NCI-H146 (cell line): ENCODE measurements around the gene ENTR1.

Experiments
- DNase-seq: peaks from one replicate; lab custom pipeline; 2025; lab: John Stamatoyannopoulos, UW

Gene ENTR1

GRCh38 chr9:136376457-136376856 lies 34.0 kb downstream of the ENTR1 start:
- DNase-seq: no peak

DNA sequence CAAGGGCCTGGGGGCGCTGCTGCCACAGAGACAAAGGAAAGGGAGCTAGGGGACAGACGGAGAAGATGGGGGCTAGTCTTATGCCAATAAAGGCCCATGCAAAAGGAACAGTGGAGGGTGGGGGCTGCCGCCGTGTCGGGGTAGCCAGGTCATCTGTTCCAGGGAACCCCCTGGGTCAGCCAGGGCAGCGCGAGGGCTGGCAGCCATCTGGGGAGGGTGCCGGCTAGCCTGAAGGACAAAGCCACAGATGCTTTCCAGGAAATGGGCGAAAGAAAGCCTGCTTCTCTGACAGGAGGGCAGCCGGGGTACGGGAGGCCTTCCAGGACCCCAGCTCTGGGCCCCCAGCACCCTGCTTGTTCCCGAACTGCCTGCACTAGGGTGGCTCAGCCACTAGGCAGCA lies 35.3 kb downstream of the ENTR1 start:
- no peak for DNase-seq

- no peak for DNase-seq
Measured at GRCh38 chr9:136374183-136374575, 36.2 kb downstream of the ENTR1 start.

DNA sequence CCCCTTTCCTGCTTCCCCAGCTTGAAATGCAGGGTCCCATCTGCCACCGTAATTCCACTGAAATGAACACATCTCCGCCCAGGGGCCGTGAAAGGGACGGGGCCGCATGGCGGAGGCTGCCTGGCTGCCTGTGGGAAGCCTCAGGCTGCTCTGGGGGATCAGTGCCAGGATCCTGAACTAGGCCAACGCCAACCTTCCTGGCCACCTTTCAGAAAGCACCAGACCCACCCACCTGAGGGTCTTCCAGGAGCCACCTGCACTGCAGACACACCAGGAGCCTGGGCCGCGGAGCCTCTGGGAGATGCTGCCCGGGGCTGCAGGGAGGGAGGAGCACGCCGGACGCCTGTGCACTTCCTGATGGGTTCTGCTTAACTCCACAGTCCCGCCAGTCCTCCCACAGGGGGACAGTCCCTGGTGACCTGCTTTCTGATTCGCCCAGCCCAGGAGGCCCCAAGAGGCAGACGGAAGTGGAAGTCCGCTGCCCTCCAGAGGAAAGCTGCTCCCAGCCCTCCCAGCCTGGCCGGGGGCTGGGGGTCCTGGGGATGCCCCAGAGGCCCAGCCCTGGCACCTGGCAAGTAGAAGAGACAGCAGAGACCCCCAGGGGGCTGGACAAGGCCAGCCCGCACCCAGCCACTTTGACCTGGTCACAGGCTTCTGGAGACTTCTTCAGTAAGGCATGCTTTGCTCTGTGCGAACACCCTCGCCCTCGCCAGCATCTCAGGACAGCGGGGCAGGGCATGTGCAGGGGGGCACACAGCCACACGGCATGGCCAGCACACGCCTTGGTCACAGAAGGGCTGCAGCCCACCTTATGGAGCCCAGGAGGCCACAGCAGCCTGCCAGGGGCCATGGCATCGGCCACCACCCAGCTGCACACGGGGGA lies 36.9 kb downstream of the ENTR1 start, which contains the start of gene CARD9:
TSS of gene CARD9 (minus strand) at position 370 of the 883 bp plus-strand sequence. CDS start 1,591 bp downstream, outside the sequence.
- DNase-seq: no peak

GRCh38 chr9:136372561-136373299 lies 37.7 kb downstream of the ENTR1 start:
- DNase-seq: peak; percentile 27

DNA sequence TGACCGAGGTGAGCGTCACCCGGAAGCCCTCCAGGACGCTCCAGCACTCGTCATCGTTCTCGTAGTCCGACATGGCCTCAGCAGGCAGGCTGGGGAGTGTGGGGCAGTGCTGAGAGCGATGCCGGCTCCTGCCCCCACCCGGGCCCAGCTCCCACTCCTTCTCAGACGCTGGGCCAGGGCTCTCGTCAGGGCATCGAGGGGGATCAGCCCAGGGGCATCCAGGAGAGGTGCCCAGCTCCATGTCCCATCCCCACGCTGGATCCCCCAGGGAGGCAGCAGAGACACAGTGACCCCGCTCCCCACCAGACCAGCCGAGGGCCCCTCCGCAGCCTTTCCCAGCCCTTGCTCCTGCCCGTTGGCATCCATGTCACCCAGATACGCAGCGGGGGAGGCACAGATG lies 38.4 kb downstream of the ENTR1 start:
- DNase-seq: no peak

GRCh38 chr9:136371533-136371880 lies 38.9 kb downstream of the ENTR1 start:
- no peak for DNase-seq

DNA sequence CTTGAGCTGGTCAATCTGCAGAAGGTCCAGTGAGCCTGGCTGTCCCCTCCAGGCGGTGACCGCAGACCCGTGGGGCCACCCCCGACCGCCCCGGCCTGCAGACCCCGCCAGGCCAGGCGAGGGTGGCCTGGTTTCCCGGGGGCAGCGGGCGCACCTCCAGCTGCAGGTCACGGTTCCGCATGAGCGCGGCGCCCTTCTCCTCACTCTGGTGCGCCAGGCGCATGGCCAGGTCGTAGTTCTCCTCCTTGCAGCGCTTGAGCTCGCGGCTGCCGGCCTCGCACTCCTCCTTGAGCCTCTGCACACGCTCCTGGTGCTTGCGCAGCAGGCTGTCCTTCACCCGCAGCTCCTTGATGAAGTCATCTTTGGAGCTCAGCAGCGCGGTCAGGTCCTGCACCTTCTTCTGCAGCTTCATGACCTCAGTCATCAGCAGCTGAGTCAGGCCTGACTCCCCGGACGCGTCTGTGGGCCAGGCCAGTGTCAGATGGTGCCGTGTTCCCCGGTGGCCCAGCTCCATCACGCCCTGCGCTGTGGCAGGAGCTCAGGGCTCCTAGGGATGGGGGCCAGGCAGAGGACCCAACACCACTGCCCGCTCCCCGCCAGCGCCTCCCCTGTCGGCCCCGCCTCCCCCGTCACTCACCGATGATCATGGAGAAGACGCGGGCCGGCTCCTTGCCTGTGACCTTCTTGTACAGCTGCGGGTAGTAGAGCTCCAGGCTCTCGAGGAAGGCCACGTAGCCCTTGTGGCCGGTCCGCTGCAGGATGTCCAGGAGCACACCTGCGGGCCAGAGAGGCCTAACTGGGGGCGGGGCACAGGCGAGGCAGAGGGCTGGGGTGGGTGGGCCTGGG lies 39.5 kb downstream of the ENTR1 start:
- no peak for DNase-seq

GRCh38 chr9:136370037-136370436 lies 40.4 kb downstream of the ENTR1 start:
- DNase-seq: no peak

- no peak for DNase-seq
Measured at GRCh38 chr9:136368190-136368589, 42.2 kb downstream of the ENTR1 start.

DNA sequence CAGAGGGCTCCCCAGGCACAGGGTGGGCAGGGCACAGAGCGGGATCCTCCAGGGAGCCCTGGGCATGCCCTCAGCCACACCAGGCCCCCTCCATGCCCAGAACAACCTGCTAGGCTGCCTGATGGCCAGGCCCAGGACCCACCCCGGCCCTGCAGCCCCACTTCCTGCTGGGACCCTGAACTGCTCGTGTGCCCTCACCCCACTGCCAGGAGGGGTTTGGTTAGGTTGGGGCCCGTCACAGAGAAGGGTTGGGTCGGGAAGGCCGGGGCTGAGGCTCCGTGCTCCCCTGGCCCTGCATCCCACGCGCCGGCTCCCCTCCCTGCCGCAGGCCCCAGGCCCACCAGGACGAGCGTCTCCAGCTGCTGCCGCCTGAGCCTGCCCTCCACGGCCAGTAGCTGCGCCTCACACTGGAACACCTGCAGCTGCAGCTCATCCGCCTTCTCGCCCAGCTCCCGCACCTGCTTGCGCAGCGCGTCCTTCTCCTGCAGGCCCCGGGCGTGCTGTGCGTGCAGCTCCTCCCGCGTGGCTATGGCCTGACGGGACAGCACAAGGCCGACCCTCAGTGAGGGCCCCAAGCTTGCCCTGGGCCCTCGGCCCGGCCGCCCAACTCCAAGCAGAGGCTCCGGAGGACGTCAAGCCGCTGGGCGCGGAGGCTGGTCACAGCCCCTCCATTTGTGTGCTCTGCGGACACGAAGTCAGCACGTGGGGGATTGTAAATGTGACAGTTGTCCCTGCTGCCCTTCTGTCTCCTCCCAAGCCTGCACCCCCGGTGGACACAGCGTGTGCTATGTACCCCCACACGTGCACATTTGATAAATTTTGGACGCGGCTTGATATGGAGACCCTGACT lies 42.9 kb downstream of the ENTR1 start:
- DNase-seq: peak; percentile 34

DNA sequence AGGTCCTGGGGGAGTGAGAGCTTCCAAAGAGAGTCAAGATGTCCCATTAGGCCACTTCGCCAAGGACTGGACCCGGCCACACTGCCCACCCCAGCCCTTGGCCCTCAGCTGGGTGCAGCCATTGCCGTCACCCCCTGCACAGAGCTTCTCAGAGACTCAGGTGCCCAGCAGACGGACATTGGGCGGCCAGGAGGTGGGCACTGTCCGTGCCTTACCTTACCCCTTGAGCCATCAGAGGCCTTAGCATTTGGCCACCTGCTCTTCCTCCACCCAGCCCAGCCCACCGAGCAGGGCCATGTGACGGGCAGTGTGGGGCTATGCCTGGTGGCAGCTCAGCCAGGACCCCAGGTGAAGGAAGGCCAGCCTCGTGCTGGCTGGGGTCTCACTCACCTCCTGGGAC lies 43.6 kb downstream of the ENTR1 start:
- no peak for DNase-seq

DNA sequence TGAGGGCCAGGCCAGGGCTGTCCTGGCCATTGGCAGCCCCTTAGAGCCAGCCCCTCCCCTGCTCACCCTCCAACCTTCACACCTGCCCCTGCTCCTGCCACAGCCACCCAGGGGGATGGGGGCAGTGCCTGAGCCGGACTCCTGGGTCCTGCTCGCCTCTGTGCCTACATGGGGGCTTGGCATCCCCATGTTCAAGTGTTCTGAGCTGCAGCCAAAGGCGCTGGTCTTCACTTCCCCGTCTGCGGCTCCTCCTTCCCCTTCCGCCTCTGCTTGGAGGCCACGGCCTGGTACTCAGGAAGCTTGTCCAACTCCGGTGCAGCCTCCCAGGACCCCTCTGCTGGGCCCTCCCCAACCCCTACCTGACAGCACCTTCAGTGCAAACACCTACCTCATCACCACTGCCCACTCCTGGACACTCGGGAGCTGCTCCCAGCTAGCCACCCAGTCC lies 44.6 kb downstream of the ENTR1 start:
- DNase-seq: no peak

DNA sequence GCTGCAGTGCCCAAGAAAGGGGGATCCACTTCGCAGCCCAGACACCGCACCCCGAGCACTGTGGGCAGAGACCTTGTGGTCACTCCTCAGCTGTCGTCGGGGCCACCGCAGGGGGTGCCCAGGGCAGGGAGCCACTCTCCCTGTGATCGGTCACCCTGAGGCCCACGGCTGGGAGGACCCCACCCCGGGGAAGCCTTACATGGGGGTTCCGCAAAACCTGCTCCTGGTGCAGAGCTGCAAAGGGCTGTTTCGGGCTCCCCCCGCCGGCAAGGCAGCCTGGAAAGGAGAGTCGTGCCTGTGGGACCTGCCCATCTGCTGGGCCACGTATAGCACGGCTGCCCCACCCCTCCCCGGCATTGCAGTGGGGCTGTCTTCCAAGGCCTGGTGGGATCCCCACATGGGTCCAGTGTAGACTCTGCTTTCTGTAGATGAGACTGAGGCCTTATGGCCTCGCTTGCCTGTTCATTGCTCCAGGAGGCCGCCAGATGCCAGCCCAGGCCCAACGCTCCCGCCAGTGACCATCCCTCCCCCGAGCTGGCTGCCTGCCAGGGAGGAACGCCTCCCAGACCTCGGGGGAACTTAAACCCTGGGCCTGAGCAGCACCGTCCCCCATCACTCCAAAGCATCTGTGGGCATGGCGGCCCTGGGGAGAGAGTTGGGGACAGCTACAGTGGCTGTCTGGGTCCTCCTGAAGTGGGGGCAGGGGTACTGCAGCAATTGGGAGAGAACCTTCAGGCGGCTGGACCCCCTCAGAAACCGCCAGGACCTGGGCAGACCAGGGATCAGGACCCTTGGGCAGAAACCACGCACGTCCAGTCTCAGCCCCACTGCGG lies 45.3 kb downstream of the ENTR1 start:
- no peak for DNase-seq

DNA sequence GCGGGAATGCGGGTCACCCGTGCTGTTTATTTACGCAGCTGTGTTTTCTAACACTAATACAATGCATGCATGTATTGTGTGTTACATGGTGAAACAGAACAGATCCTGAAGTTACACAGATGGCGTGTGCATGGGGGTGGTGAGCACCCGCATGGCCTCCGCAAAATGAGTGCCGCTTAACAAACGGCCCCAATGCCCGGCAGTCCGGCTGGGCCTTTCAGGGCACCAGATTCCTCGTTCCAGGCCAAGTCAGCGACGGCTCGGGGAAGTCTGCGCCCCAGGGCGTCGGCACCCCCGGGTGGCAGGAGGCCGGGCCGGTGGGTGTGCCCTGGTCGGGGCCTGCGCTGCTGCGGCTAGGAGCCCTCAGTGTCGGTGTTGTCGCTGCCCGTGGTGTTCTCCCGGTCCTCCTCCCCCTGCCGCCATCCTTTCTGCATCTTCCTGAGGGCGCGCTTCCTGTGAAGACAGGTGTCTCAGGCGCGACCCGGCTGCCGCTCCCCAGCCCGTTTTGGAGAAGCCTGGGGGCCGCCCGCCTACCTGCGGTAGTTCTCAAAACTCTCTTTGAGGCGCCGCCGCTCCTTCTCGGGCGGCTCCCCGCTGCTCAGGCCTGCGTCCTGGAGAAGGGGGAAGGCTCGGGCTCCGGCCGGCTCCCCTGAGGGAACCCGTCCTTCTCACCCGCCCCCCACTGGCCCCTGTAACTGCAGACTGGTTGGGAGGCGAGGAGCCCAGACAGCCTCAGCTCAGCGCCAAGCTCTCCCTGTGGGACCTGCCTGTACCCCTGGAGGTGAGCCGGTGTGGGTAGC lies 46.3 kb downstream of the ENTR1 start:
- DNase-seq: peak; percentile 69

GRCh38 chr9:136363106-136363948 lies 47.1 kb downstream of the ENTR1 start, which contains the start of gene DNLZ:
Gene DNLZ, minus strand, starts transcription at chr9:136363744. Its CDS starts 30 bp downstream, at chr9:136363714.
- peak; percentile 90 for DNase-seq

DNA sequence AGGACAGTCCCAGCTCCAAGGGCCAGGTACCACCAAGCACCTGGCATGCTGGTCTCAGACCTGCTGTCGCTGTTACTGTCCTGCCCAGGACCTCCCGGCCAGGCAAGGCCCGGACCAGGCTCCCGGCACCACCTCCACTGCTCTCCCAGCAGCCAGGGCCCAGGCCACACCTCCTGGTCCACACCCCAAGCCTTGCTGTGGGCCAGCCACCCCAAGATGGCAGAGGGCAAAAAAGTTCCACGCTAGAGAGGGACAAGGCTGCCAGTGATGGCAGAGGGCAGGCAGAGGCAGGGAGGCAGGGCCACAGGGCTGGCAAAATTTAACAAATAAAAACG lies 48.0 kb downstream of the ENTR1 start:
- no peak for DNase-seq

- no peak for DNase-seq
Measured at GRCh38 chr9:136361754-136362449, 48.5 kb downstream of the ENTR1 start.
